Transverse colon (tissue), 4 donors: ENCODE results near the gene SLC7A1.

ENCODE experiments used
- EP300 ChIP-seq: sonication (generic); formaldehyde crosslinking; IDR thresholded peaks from one replicate; pipeline ENCODE4 v1.6.1; 2017; ENCODE audit warnings: antibody characterized with exemption, low read depth
- POLR2AphosphoS5 ChIP-seq, 3 donors: sonication (generic); formaldehyde crosslinking; IDR thresholded peaks; one replicate each; pipeline ENCODE4 v1.6.1; 2016; ENCODE audit warnings: antibody characterized with exemption in 3 of 3
- TF ChIP-seq, protein P1 (sequence below), 5 experiments: fragments of 200-600 bp in 3 of 5; fragments of 450-650 bp in 2 of 5; sonication (generic) in 3 of 5; IDR thresholded peaks; 1 replicate in 2 of 5; 2 replicates in 3 of 5; pipeline ENCODE4 v1.5.1; 2016 to 2017; ENCODE audit warnings: antibody characterized with exemption in 5 of 5, inconsistent platforms in 3 of 5, mild to moderate bottlenecking in 2 of 5, moderate library complexity in 1 of 5

DNA sequence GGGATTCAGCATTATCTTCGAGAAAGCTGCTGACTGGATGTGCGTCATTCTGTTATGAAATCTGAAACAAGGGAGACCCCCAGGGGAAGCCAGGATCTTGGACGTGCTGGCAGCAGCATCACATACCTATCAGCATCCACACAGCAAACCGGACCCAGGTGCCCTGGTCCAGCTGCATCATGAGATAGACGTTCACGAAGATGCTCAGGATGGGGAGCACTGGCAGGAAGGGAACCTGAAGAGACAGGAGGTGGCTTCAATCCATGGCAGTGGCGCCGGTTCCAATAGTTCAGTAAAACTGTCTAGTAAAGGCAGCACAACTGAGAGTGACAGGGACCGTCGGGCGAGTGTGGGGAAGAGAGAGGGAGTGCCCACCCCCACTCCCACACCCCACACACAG, 79.5 kb downstream of the SLC7A1 start:
- TF ChIP-seq, protein P1, sequence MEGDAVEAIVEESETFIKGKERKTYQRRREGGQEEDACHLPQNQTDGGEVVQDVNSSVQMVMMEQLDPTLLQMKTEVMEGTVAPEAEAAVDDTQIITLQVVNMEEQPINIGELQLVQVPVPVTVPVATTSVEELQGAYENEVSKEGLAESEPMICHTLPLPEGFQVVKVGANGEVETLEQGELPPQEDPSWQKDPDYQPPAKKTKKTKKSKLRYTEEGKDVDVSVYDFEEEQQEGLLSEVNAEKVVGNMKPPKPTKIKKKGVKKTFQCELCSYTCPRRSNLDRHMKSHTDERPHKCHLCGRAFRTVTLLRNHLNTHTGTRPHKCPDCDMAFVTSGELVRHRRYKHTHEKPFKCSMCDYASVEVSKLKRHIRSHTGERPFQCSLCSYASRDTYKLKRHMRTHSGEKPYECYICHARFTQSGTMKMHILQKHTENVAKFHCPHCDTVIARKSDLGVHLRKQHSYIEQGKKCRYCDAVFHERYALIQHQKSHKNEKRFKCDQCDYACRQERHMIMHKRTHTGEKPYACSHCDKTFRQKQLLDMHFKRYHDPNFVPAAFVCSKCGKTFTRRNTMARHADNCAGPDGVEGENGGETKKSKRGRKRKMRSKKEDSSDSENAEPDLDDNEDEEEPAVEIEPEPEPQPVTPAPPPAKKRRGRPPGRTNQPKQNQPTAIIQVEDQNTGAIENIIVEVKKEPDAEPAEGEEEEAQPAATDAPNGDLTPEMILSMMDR (IDR thresholded peaks at IDR 0.05) = no peak
- TF ChIP-seq POLR2AphosphoS5 (IDR thresholded peaks at IDR 0.05) (no peak), EP300 (no peak)
